ENCODE results near the gene TRIM77. TPM values are rescaled to one million over a fixed set of nuclear protein-coding genes. Genes with fewer than 3 reads are reported as not detected.
"Not testable (repeated sequence)": the region's sequence is repeated elsewhere in the genome, so short reads cannot be mapped to it uniquely, and the experiment has no call there.

TRIM77 gene
- total RNA-seq, 1 donor: not detected

GRCh38 chr11:89737116-89737515, 27.0 kb downstream of the TRIM77 start:
- H3K4me3 ChIP-seq (ENCODE audit: low read depth, low read length): no peak overlapping the region
- no peak for DNase-seq (ENCODE audit: low read depth)
- TF ChIP-seq, protein P1, sequence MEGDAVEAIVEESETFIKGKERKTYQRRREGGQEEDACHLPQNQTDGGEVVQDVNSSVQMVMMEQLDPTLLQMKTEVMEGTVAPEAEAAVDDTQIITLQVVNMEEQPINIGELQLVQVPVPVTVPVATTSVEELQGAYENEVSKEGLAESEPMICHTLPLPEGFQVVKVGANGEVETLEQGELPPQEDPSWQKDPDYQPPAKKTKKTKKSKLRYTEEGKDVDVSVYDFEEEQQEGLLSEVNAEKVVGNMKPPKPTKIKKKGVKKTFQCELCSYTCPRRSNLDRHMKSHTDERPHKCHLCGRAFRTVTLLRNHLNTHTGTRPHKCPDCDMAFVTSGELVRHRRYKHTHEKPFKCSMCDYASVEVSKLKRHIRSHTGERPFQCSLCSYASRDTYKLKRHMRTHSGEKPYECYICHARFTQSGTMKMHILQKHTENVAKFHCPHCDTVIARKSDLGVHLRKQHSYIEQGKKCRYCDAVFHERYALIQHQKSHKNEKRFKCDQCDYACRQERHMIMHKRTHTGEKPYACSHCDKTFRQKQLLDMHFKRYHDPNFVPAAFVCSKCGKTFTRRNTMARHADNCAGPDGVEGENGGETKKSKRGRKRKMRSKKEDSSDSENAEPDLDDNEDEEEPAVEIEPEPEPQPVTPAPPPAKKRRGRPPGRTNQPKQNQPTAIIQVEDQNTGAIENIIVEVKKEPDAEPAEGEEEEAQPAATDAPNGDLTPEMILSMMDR (IDR thresholded peaks at IDR 0.05; ENCODE audit: insufficient read depth, low read depth, low read length): no peak

- not testable (repeated sequence) for H3K4me3 ChIP-seq (ENCODE audit: low read depth, low read length); DNase-seq (ENCODE audit: low read depth)
These were observed 31.3 kb downstream of the TRIM77 start for GRCh38 chr11:89741406-89741805.

DNA sequence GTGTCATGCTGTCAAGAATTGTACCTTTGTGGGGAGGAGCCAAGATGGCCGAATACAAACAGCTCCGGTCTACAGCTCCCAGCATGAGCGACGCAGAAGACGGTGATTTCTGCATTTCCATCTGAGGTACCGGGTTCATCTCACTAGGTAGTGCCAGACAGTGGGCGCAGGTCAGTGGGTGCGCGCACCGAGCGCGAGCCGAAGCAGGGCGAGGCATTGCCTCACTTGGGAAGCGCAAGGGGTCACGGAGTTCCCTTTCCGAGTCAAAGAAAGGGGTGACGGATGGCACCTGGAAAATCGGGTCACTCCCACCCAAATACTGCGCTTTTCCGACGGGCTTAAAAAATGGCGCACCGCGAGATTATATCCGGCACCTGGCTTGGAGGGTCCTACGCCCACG, 34.1 kb downstream of the TRIM77 start:
- not testable (repeated sequence) for H3K4me3 ChIP-seq (ENCODE audit: low read depth, low read length); DNase-seq (ENCODE audit: low read depth)

DNA sequence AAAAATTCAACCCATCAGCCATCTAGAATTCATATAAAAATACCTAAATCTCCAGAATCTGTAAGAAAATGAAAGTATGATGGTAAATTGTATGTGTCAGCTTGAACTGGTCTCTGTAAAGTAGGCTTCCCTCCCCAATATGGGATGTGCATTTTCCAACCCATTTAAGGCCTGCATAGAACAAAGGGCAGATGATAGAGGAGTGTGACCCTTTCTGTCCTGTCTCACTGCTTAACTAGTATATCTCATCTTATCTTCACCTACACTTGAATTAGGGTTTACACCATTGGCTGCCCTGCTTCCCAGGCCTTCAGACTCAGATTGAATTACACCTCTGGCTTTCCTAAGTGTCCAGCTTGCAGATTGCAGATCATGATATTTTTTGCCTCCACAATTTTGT, 40.7 kb downstream of the TRIM77 start:
- DNase-seq (ENCODE audit: low read depth); H3K4me3 ChIP-seq (ENCODE audit: low read depth, low read length): not testable (repeated sequence)

Small RNA genes within 50 kb of the gene (small RNA-seq; reads per million reads assigned to genes)
- not detected for gene AP003122.3

Other genes with a start within 250 kb of the TRIM77 start
- 5.2 and 9.3 TPM in 2 replicates for gene NOX4, start 218.9 kb upstream of the TRIM77 start, total RNA-seq
- not detected in 2 replicates for gene TRIM49, start 98.3 kb downstream of the TRIM77 start, total RNA-seq
- gene TRIM64B, start 168.2 kb downstream of the TRIM77 start, total RNA-seq: not detected in 2 replicates
- not detected in 2 replicates for gene TRIM49D1, start 211.9 kb downstream of the TRIM77 start, total RNA-seq
- not detected in 2 replicates for gene TRIM49D2, start 213.8 kb downstream of the TRIM77 start, total RNA-seq